ENCODE results near the gene IL10RB.

GRCh38 chr21:33312121-33312520 lies 46.0 kb downstream of the IL10RB start:
- TF ChIP-seq CTCF (IDR thresholded peaks at IDR 0.05) (no peak), POLR2A (IDR thresholded peaks at IDR 0.05) (no peak)

All from right lobe of liver (tissue), 4 donors.